Nephron progenitor cell (in vitro differentiated cells): ENCODE measurements around the gene KCNJ6.
A peak's percentile ranks its signal among the peaks of the same experiment; 100 is the strongest.
"Not testable (repeated sequence)": the region's sequence is repeated elsewhere in the genome, so short reads cannot be mapped to it uniquely, and the experiment has no call there.

Source experiments
- DNase-seq: peaks from one replicate; pipeline ENCODE4 v3.0.0; 2021
- H3K27ac Mint-ChIP-seq: 2 replicates; pipeline ENCODE4 v1.8.0; 2021; ENCODE audit warnings: mild to moderate bottlenecking, moderate library complexity, mixed read lengths
- H3K27me3 Mint-ChIP-seq: 2 replicates; pipeline ENCODE4 v1.8.0; 2021; ENCODE audit warnings: mild to moderate bottlenecking, low read depth, mixed read lengths; ENCODE audit not compliant: poor library complexity
- H3K36me3 Mint-ChIP-seq: 2 replicates; pipeline ENCODE4 v1.8.0; 2021; ENCODE audit warnings: low read depth, mixed read lengths
- H3K4me1 Mint-ChIP-seq: 2 replicates; pipeline ENCODE4 v1.8.0; 2021; ENCODE audit warnings: mixed read lengths
- H3K4me3 Mint-ChIP-seq: 2 replicates; pipeline ENCODE4 v1.8.0; 2021; ENCODE audit warnings: mild to moderate bottlenecking, moderate library complexity, mixed read lengths
- H3K9me3 Mint-ChIP-seq: 2 replicates; pipeline ENCODE4 v1.8.0; 2021; ENCODE audit warnings: mild to moderate bottlenecking, moderate library complexity, mixed read lengths
- TF ChIP-seq, protein P1 (sequence below): fragments of 200-600 bp; sonication (generic); IDR thresholded peaks from 2 replicates; pipeline ENCODE4 v1.5.0; 2021; ENCODE audit warnings: antibody characterized with exemption

KCNJ6 gene

GRCh38 chr21:37932936-37933335, 16.7 kb upstream of the KCNJ6 start:
- Mint-ChIP-seq H3K9me3 (peaks cover 24% of the 10 kb centered on the region), H3K4me3 (no peak overlapping the region), H3K36me3 (no peaks in the 10 kb centered on the region), H3K27ac (no peak overlapping the region), H3K4me1 (no peaks in the 10 kb centered on the region), H3K27me3 (peaks cover 15% of the 10 kb centered on the region)
- no peak for DNase-seq
- TF ChIP-seq, protein P1, sequence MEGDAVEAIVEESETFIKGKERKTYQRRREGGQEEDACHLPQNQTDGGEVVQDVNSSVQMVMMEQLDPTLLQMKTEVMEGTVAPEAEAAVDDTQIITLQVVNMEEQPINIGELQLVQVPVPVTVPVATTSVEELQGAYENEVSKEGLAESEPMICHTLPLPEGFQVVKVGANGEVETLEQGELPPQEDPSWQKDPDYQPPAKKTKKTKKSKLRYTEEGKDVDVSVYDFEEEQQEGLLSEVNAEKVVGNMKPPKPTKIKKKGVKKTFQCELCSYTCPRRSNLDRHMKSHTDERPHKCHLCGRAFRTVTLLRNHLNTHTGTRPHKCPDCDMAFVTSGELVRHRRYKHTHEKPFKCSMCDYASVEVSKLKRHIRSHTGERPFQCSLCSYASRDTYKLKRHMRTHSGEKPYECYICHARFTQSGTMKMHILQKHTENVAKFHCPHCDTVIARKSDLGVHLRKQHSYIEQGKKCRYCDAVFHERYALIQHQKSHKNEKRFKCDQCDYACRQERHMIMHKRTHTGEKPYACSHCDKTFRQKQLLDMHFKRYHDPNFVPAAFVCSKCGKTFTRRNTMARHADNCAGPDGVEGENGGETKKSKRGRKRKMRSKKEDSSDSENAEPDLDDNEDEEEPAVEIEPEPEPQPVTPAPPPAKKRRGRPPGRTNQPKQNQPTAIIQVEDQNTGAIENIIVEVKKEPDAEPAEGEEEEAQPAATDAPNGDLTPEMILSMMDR, result no peak

- no peak for DNase-seq
- Mint-ChIP-seq H3K4me1 (no peaks in the 10 kb centered on the region), H3K36me3 (no peaks in the 10 kb centered on the region), H3K9me3 (peaks cover 18% of the 10 kb centered on the region), H3K27ac (no peak overlapping the region), H3K4me3 (no peak overlapping the region), H3K27me3 (peaks cover 10% of the 10 kb centered on the region)
- TF ChIP-seq, protein P1, result no peak
These were observed 11.5 kb upstream of the KCNJ6 start for GRCh38 chr21:37927711-37928110.

- no peaks in the 10 kb centered on the region for H3K9me3 Mint-ChIP-seq
- TF ChIP-seq, protein P1, result no peak
- peaks cover 2% of the 10 kb centered on the region for H3K4me1 Mint-ChIP-seq
- DNase-seq, result no peak
- no peak overlapping the region for H3K27ac Mint-ChIP-seq
- H3K4me3 Mint-ChIP-seq, result no peak overlapping the region
- H3K36me3 Mint-ChIP-seq, result no peaks in the 10 kb centered on the region
- H3K27me3 Mint-ChIP-seq, result peaks cover 31% of the 10 kb centered on the region
These were observed 4.8 kb upstream of the KCNJ6 start for GRCh38 chr21:37921091-37921490.

DNA sequence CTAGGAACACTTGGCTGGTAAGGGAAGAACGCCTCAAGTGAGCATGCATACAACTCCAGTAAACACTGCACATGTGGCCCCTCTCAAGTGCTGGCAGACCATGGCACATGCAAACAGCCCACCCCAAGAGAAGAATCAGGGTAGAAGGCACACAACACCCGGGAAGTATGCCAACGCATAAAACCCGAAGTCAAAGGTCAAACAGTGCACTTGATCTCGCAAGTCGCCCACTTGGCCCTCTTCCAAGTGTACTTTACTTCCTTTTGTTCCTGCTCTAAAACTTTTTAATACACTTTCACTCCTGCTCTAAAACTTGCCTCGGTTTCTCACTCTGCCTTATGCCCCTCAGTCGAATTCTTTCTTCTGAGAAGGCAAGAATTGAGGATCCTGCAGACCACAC, 4.0 kb upstream of the KCNJ6 start:
- DNase-seq, H3K4me3 Mint-ChIP-seq, H3K9me3 Mint-ChIP-seq, H3K4me1 Mint-ChIP-seq, H3K36me3 Mint-ChIP-seq, H3K27ac Mint-ChIP-seq: not testable (repeated sequence)
- H3K27me3 Mint-ChIP-seq, result peaks cover 39% of the 10 kb centered on the region

GRCh38 chr21:37917612-37918011, 1.4 kb upstream of the KCNJ6 start:
- no peak for DNase-seq
- Mint-ChIP-seq H3K4me1 (peaks cover 18% of the 10 kb centered on the region), H3K9me3 (no peaks in the 10 kb centered on the region), H3K27me3 (peaks cover 66% of the 10 kb centered on the region), H3K27ac (no peak overlapping the region), H3K4me3 (no peak overlapping the region), H3K36me3 (no peaks in the 10 kb centered on the region)
- TF ChIP-seq, protein P1, result no peak

DNA sequence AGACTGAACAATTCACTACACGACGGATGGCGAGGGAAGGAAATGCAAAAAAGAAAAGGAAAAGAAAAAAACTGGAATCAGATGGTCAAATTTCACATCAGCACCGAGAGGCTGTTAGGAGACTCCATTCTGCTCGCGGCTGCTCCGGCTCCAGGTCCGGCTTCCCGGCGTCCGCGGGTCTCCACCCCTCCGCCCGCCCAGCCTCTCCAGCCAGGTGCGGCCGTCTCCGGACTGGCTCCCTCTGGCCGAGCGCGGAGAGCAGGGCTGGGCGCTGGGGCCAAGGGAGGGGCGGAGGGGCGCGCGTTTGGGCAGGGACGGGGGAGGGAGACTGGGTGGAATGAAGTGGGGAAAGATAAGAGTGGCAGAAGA, 332 bp downstream of the KCNJ6 start:
- DNase-seq, result peak; percentile 51
- Mint-ChIP-seq H3K36me3 (no peaks in the 10 kb centered on the region), H3K4me1 (peaks cover 18% of the 10 kb centered on the region), H3K27me3 (peaks cover 79% of the 10 kb centered on the region), H3K4me3 (peak overlapping the region; percentile 82), H3K9me3 (no peaks in the 10 kb centered on the region), H3K27ac (no peak overlapping the region)
- TF ChIP-seq, protein P1, result no peak
